Measurements from ENCODE around the gene SCFD2. TPM values are rescaled to one million over a fixed set of nuclear protein-coding genes. Genes with fewer than 3 reads are reported as not detected.

The SCFD2 gene
- total and polyA plus RNA-seq, 2 donors (not counting 3 experiments of a cell fraction or from before 2014, with no cell fraction given) = 12.3 to 22.8 TPM

DNA sequence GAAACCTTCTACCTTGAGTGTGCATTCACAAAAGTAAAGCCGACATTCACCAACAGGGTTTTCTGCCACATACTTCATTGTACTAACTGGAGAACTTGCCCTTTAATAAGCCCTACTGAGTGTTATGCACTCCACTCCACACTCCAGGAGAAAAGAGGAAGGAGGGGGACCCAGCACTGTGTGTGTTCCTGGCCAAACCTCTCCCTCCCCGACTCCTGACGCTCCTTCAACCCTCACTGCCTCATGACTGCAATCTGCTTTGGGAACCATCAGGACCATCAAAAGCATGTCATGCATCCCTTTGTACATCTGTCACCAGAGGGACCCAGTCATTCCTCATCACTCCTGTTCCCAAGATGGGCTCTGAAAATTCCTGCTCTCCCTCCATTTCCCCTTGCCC, 360.1 kb downstream of the SCFD2 start:
- TF ChIP-seq FOS (IDR thresholded peaks at IDR 0.05; ENCODE audit: borderline replicate concordance, insufficient read depth, low read length) = no peak
- no peak for TF ChIP-seq POLR2A (IDR thresholded peaks at IDR 0.05; ENCODE audit: low read depth, low read length)
- no peak for TF ChIP-seq GATA2 (IDR thresholded peaks at IDR 0.05; ENCODE audit: insufficient read depth, insufficient read length, low read depth, low read length)
- TF ChIP-seq CTCF (IDR thresholded peaks at IDR 0.05; ENCODE audit: extremely low read depth in 1 of 2, insufficient read depth in 1 of 2, low read depth in 1 of 2, low read length in 2 of 2) = no peak
- TF ChIP-seq JUN (IDR thresholded peaks at IDR 0.05; ENCODE audit: borderline replicate concordance, insufficient read depth, insufficient read length, low read depth) = no peak
- no peak for TF ChIP-seq MYC (IDR thresholded peaks at IDR 0.05; ENCODE audit: low read depth, low read length)
- TF ChIP-seq EZH2 (IDR thresholded peaks at IDR 0.05; ENCODE audit: borderline replicate concordance, low read depth, low read length, severe bottlenecking) = no peak
- no peak for TF ChIP-seq POLR2AphosphoS5 (IDR thresholded peaks at IDR 0.05; ENCODE audit: insufficient read depth, low read depth, low read length)
- TF ChIP-seq, protein P1, sequence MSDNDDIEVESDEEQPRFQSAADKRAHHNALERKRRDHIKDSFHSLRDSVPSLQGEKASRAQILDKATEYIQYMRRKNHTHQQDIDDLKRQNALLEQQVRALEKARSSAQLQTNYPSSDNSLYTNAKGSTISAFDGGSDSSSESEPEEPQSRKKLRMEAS (IDR thresholded peaks at IDR 0.05; ENCODE audit: insufficient read depth, insufficient read length) = no peak
- no peak overlapping the region for H3K4me2 ChIP-seq (ENCODE audit: insufficient read depth, low read length)
- H3K4me3 ChIP-seq (replicated peaks in 1 of 3; ENCODE audit: insufficient read depth in 1 of 3, low read depth in 1 of 3, low read length in 3 of 3) = no peak overlapping the region
- H3K27me3 ChIP-seq (ENCODE audit: control insufficient read depth in 2 of 2, insufficient read depth in 2 of 2, low read length in 2 of 2) = no peaks in the 10 kb centered on the region
- no peak overlapping the region for H3K9ac ChIP-seq (replicated peaks; ENCODE audit: extremely low read depth, insufficient read depth, low read length)
- H3K4me1 ChIP-seq (ENCODE audit: control insufficient read depth, extremely low read depth, insufficient read depth, low read length) = no peaks in the 10 kb centered on the region
- H4K20me1 ChIP-seq (replicated peaks; ENCODE audit: control insufficient read depth, extremely low read depth, insufficient read depth, low read length) = no peaks in the 10 kb centered on the region
- H3K9me3 ChIP-seq (replicated peaks; ENCODE audit: control insufficient read depth, insufficient read depth, low read length) = no peaks in the 10 kb centered on the region
- H3K79me2 ChIP-seq (ENCODE audit: control insufficient read depth, insufficient read depth, low read length) = no peaks in the 10 kb centered on the region
- POLR2A ChIA-PET = no interaction called here
- H3K9me1 ChIP-seq (replicated peaks; ENCODE audit: control insufficient read depth, extremely low read depth, insufficient read depth, low read length) = no peaks in the 10 kb centered on the region
- dilution Hi-C loops (cut with MboI; ENCODE audit: extremely low pct_ligation_motif_present, low sequenced_read_pairs) (no loop called here), intact Hi-C loops (cut with micrococcal nuclease) (no loop called here)
- H2AFZ ChIP-seq (ENCODE audit: low read depth, low read length) = no peak overlapping the region
- H3K36me3 ChIP-seq (ENCODE audit: control insufficient read depth in 2 of 2, extremely low read depth in 1 of 2, insufficient read depth in 2 of 2, low read length in 2 of 2) = no peaks in the 10 kb centered on the region
- H3K27ac ChIP-seq (ENCODE audit: insufficient read depth, low read depth, low read length) = no peak overlapping the region
- BruUV-seq (replicated peaks) = no TSS peak
- no peak for DNase-seq (ENCODE audit: low read depth, low spot score)
- FAIRE-seq = no peak
- CTCF ChIA-PET = interaction anchor here (1.4 to 1.5 kb wide), 2 partner anchors 23 to 1228 kb away, joined by 3 to 5 read pairs; no protein-coding TSS in a partner anchor
